HG02938 (cell line): ENCODE results near the gene DDX1.
"Not testable (repeated sequence)": the region's sequence is repeated elsewhere in the genome, so short reads cannot be mapped to it uniquely, and the experiment has no call there.

ENCODE experiments used
- ATAC-seq: cut with Tn5 transposase; IDR thresholded peaks from one replicate; pipeline ENCODE4 v1.9.1; 2021; ENCODE audit warnings: mild to moderate bottlenecking, moderate library complexity; ENCODE audit not compliant: unreplicated experiment

Gene DDX1

DNA sequence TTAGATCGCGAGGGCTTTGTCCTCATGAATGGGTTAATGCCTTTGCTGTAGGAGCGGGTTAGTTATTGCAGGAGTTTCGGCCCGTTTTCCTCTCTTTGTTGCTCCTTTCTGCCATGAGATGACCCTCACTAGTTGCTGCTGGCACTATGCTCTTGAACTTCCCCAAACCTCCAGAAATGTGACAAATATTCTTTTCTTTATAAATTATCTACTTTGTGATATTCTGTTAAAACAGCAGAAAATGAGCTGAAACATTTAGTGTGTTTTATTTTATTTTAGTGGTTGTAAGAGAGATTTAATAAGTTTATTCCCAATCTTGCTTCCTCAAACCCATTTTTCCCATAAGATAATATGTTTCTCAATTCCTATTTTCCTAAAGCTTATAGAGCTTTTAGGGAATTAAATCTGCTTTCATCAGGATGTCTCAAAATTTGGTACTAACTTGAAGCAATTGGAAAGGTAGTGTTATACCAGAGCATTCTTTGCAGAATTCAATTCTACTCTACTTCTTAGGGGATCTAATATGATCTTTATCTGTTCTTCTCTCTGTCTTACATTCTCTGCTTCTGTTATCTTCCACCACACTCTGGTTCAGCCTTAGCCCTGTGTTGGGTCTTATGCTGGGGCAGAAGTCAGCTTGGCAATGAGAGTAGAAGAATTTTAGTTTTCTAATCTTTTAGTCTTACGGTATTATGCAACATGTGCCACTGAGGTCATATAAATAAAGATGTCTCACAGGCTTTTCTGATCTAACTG, 23.1 kb downstream of the DDX1 start:
- no peak for ATAC-seq

- ATAC-seq, result no peak
These were observed 23.7 kb downstream of the DDX1 start for GRCh38 chr2:15615301-15615920.

- ATAC-seq, result no peak
These were observed 24.8 kb downstream of the DDX1 start for GRCh38 chr2:15616429-15616828.

DNA sequence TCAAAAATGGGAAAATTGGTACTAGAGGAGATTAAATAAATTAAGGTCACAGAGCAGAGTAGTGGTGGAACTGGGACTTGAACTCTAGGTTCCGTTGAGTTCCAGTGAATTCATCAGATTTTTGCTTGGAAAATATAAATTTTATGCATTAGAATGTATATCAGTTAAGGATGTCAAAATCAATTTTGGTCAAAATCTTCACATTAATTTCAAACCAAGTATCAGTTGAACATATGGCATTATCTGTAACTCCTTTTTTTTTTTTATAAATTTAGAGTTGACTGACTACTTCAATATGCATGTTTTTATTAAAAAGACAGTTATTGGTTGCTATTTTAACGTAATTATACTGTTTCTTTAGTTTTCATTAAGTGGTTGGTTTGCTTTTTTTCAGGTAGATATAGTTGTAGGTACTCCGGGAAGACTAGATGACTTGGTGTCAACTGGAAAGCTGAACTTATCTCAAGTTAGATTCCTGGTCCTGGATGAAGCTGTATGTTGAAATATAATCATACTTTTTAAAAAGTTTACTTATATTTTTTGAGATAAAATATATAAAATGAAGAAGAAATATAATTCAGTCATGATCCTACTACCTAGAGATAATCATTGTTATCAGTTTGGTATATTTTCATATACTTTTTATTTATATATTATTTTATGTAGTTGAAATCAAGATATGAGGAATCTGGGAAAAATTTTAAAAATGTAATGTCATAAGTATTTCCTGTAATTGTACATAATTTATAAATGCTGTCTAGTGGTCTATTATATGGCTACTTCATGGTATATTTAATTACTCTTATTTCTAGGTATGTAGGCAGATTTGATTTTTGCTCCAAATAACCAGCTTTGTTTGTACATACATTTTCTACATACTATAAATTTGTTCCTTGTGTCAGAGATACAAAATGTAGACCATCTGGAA, 25.4 kb downstream of the DDX1 start:
- ATAC-seq, result no peak

DNA sequence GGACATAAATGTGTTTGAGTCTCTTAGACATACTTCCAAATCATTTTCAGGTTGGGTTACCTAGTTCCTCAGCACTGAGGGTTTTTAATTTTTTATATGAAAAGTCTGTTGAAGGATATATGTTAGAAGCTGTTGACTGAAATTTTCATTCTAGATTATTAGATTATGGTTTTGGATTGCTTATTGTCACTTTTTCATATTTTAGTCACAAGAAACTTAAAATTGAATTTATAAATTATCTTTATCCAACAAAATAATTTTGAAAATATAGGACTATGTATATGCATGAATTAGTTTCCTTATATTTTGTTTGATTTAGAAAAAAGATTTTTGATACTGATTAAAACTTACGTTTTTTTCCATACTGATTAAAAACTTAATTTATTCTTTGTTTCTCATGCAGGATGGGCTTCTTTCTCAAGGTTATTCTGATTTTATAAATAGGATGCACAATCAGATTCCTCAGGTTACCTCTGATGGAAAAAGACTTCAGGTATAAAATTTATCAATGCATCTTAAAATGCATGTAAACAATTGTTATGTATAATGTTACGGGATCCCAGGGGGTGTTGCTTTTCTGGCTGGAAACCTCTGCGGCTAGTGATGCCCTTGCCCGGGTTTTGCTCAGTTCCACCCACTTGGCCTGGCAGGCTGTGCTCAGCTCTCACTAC, 26.2 kb downstream of the DDX1 start:
- no peak for ATAC-seq

- no peak for ATAC-seq
These were observed 26.8 kb downstream of the DDX1 start for GRCh38 chr2:15618449-15618855.

DNA sequence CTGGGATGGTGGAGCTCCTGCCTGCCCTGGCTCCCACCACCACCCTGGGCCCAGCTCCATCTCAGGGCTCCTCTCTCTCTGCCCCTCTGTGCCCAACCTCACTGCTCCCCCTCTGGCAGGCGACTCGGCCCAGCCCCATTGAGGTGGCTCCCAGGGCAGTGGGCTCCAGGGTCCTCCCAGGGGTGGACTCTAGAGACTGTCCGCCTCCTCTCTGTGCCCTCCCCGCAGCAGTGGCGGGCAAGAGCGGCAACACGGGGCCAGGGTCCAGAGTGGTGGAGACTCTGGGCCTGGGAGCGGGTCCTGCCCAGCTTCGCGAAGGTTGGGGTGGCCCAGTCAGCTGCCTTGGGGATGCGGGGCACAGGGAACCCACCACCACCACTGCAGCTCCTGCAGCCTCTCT, 27.4 kb downstream of the DDX1 start:
- ATAC-seq, result no peak

GRCh38 chr2:15619510-15619909, 27.8 kb downstream of the DDX1 start:
- ATAC-seq, result no peak

DNA sequence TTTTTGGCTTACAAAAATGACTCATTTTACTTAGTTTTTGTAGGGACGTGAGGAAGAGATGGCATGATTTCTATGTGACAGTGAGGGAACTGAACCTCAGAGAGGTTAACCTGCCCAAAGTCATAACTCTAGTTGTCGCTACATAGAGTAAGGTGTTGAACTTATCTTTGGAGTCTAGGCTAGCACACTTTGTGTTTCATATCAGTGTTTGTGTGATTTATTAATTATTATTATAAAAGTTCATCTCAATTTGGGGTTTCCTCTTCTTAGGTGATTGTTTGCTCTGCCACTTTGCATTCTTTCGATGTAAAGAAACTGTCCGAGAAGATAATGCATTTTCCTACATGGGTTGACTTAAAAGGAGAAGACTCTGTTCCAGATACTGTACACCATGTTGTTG, 28.3 kb downstream of the DDX1 start:
- no peak for ATAC-seq

DNA sequence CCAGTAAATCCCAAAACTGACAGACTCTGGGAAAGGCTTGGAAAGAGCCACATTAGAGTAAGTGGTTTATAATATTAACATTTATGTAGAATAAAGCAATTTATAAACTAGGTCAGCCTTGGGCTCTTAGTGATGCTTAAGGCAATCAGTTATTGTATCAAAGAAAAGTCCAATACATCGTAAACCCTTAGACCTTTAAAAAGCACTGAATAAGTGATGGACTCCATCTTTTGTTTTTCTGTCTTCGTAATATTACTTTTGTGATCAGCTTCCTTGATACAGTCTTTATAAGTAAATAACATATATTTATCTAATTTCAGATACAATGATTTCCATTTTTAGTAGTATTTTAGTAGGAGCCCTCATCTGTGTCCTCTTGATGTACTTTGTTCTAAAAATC, 28.7 kb downstream of the DDX1 start:
- ATAC-seq, result no peak

GRCh38 chr2:15620857-15621471, 29.3 kb downstream of the DDX1 start:
- no peak for ATAC-seq

GRCh38 chr2:15621472-15621870, 29.8 kb downstream of the DDX1 start:
- ATAC-seq, result not testable (repeated sequence)

- no peak for ATAC-seq
These were observed 30.5 kb downstream of the DDX1 start for GRCh38 chr2:15622214-15622613.

DNA sequence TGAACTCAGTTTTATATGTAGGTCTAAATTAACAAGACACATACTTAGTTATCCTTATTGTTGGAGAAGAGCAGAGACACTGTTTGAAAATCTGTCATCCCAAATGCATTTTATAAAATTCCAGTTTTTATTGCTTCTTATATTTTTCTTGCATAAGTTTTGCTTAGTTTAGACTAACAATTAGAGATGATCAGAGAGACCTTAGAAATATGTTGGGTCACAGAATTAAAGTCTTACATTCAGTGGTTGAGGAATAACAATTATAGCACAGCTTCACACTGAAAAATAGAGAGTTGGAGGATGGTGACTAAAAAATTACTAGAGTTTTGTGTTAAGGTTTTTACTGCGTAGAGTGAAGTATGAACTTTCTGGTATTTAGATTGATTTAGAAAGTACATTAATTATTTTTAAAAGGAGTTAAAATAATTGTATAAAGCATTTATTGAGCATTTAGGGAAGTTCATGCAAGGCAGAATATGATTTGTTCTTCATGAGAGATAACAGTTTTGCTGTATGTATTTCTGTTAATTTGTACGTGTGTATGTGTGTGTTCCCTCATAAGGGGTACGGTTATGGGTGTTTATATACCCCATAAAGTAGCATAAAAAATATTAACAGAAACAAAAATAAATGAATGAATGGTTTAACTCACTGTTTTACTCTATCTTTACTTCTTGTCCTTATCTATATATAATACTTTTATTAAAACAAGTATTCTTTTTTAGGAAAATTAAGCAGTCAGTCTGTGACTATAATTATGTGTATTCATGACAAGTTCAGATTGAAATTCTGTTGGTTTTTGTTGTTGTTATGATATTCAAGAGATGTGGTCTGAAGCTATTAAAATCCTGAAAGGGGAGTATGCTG, 31.2 kb downstream of the DDX1 start:
- ATAC-seq, result no peak

GRCh38 chr2:15623481-15623796, 31.8 kb downstream of the DDX1 start:
- no peak for ATAC-seq

DNA sequence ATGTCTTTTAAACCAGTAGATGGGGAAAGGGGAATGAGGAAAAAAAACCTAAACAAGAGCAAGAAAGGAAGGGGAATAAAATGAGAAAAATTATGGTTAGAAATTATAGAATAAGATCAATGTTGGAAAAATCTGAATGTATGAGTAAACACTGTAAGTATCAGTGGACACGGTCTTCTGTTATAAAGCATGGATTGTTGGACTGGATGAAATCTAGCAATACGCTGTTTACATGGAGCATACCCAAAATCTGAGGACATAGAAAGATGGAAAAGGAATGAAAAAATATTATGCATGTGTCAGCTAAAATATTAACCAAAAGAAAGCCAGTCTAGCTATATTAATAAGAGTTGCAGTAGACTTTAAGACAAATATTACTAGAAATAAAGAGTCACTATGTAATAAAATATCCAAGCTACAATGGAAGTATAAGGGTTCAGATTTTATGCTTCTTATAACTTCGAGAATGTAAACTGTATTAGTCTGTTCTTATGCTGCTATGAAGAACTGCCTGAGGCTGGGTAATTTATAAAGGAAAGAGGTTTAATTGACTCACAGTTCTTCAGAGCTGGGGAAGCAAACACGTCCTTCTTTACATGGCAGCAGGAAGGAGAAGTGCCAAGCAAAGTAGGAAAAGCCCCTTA, 32.4 kb downstream of the DDX1 start:
- ATAC-seq, result no peak

- ATAC-seq, result no peak
These were observed 33.2 kb downstream of the DDX1 start for GRCh38 chr2:15624903-15625302.

GRCh38 chr2:15625344-15626036, 33.8 kb downstream of the DDX1 start:
- no peak for ATAC-seq

GRCh38 chr2:15626126-15626525, 34.5 kb downstream of the DDX1 start:
- ATAC-seq, result no peak
